HepG2 (cell line): ENCODE results near the gene LCN2. TPM values are rescaled to one million over a fixed set of nuclear protein-coding genes. Genes with fewer than 3 reads are reported as not detected.

Experiments used
- polyA plus RNA-seq, 8 experiments: library from polyadenylated mRNA; depleted of rRNA in 3 of 8; stranded (reverse) in 7 of 8; unstranded in 1 of 8; fragments of >200 nt; fragmentation: Illumina TruSeq in 4 of 8; extraction: Trizol in 4 of 8; gene quantifications; 2 replicates each; pipeline versions ENCODE4 v1.2.1 to v1.2.3, GENCODE V29; 2011 to 2016; ENCODE audit warnings: low read depth in 4 of 8, missing spikeins in 1 of 8, mixed read lengths in 1 of 8; ENCODE audit not compliant: insufficient read depth in 1 of 8
- total RNA-seq, 5 experiments: library from RNA; depleted of rRNA; stranded (reverse); fragments of >200 nt; fragmentation: Illumina TruSeq; extraction: Trizol; gene quantifications; 2 replicates each; pipeline ENCODE4 v1.2.3, GENCODE V29; 2016; ENCODE audit warnings: low read depth in 1 of 5
- TF ChIP-seq, protein P1 (sequence below): sonication (generic); formaldehyde crosslinking; IDR thresholded peaks from one replicate; pipeline ENCODE4 v1.5.1; 2020; ENCODE audit warnings: mild to moderate bottlenecking, missing genetic modification reagents; ENCODE audit errors: not compliant biosample characterization
- TF ChIP-seq, protein P2 (sequence below): sonication (generic); formaldehyde crosslinking; IDR thresholded peaks from 2 replicates; pipeline ENCODE4 v1.5.0; 2020; ENCODE audit warnings: mild to moderate bottlenecking, missing genetic modification reagents, moderate library complexity

The LCN2 gene
- total and polyA plus RNA-seq, 2 of the 13 experiments (the other 11 are each of a cell fraction or from before 2014, with no cell fraction given) = 0.38 to 1.4 TPM

DNA sequence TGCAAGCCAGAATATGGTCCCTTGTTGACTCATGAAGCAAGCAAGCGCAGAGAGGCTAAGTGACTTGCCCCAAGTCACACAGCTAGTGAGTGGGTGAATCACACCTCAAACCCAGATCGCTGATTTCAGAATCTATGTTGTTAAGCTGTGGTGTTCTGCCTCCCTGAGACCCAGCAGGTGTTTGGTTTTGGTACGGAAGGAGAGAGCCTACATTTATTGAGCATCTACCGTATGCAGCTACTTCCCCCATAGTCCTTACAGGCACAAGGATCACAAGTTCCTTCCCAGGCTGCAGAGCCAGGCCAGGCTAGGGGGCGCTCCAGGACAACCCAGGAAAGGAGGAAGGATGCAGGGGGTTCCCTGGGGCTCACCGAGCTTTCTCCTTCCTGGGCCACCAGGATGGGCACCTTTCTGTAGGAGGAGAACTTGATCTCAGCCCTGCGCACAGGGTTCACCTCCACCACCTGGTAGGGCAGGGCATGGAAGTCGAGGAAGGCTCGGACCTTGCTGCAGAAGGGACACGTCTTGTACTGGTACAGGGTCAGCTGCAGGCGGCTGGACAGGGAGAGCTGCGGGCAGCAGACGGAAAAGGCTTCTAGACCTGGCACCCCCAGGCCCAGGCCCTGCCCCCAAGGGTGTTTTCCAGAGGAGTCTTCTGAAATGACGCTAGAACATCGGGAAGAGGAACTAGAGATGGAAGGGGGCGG, 24.2 kb upstream of the LCN2 start (continued):
- TF ChIP-seq, protein P1, sequence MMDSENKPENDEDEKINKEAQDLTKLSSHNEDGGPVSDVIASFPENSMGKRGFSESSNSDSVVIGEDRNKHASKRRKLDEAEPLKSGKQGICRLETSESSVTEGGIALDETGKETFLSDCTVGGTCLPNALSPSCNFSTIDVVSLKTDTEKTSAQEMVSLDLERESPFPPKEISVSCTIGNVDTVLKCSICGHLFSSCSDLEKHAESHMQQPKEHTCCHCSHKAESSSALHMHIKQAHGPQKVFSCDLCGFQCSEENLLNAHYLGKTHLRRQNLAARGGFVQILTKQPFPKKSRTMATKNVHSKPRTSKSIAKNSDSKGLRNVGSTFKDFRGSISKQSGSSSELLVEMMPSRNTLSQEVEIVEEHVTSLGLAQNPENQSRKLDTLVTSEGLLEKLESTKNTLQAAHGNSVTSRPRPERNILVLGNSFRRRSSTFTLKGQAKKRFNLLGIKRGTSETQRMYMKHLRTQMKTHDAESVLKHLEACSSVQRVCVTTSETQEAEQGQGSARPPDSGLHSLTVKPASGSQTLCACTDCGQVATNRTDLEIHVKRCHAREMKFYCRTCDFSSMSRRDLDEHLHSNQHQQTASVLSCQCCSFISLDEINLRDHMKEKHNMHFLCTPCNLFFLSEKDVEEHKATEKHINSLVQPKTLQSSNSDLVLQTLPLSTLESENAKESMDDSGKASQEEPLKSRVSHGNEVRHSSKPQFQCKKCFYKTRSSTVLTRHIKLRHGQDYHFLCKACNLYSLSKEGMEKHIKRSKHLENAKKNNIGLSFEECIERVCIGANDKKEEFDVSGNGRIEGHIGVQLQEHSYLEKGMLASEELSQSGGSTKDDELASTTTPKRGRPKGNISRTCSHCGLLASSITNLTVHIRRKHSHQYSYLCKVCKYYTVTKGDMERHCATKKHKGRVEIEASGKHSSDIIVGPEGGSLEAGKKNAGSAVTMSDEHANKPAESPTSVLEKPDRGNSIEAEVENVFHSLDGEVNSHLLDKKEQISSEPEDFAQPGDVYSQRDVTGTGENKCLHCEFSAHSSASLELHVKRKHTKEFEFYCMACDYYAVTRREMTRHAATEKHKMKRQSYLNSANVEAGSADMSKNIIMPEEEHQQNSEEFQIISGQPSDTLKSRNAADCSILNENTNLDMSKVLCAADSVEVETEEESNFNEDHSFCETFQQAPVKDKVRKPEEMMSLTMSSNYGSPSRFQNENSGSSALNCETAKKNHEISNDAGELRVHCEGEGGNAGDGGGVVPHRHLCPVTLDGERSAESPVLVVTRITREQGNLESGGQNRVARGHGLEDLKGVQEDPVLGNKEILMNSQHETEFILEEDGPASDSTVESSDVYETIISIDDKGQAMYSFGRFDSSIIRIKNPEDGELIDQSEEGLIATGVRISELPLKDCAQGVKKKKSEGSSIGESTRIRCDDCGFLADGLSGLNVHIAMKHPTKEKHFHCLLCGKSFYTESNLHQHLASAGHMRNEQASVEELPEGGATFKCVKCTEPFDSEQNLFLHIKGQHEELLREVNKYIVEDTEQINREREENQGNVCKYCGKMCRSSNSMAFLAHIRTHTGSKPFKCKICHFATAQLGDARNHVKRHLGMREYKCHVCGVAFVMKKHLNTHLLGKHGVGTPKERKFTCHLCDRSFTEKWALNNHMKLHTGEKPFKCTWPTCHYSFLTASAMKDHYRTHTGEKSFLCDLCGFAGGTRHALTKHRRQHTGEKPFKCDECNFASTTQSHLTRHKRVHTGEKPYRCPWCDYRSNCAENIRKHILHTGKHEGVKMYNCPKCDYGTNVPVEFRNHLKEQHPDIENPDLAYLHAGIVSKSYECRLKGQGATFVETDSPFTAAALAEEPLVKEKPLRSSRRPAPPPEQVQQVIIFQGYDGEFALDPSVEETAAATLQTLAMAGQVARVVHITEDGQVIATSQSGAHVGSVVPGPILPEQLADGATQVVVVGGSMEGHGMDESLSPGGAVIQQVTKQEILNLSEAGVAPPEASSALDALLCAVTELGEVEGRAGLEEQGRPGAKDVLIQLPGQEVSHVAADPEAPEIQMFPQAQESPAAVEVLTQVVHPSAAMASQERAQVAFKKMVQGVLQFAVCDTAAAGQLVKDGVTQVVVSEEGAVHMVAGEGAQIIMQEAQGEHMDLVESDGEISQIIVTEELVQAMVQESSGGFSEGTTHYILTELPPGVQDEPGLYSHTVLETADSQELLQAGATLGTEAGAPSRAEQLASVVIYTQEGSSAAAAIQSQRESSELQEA (CRISPR knock-in tag) = no peak
- TF ChIP-seq, protein P2, sequence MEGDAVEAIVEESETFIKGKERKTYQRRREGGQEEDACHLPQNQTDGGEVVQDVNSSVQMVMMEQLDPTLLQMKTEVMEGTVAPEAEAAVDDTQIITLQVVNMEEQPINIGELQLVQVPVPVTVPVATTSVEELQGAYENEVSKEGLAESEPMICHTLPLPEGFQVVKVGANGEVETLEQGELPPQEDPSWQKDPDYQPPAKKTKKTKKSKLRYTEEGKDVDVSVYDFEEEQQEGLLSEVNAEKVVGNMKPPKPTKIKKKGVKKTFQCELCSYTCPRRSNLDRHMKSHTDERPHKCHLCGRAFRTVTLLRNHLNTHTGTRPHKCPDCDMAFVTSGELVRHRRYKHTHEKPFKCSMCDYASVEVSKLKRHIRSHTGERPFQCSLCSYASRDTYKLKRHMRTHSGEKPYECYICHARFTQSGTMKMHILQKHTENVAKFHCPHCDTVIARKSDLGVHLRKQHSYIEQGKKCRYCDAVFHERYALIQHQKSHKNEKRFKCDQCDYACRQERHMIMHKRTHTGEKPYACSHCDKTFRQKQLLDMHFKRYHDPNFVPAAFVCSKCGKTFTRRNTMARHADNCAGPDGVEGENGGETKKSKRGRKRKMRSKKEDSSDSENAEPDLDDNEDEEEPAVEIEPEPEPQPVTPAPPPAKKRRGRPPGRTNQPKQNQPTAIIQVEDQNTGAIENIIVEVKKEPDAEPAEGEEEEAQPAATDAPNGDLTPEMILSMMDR (CRISPR knock-in tag) = peak; percentile 88
